HCT116 (cell line): Measurements from ENCODE around the gene RCSD1. TPM values are rescaled to one million over a fixed set of nuclear protein-coding genes. Genes with fewer than 3 reads are reported as not detected.

Experiments
- ATAC-seq: fragments of 200-7000 bp; cut with Tn5 transposase; 2 replicates; pipeline ENCODE4 v1.9.1; 2020; ENCODE audit warnings: mild to moderate bottlenecking, moderate library complexity
- BruUV-seq: library from RNA; stranded (reverse); fragments of 400-500 nt; replicated peaks from 2 replicates; lab custom pipeline; 2021; lab: Mats Ljungman, UMichigan
- CTCF ChIA-PET: fragments of 300-600 bp; sonication (Branson Sonifier 250); formaldehyde crosslinking; loops from one replicate; lab custom pipeline; 2021; ENCODE audit warnings: antibody characterized with exemption; lab: Charles Lee
- POLR2A ChIA-PET: fragments of 300-600, 350-600 bp; sonication (Branson Sonifier 250); formaldehyde crosslinking; loops from one replicate; lab custom pipeline; 2021; ENCODE audit warnings: antibody characterized with exemption; lab: Charles Lee
- RAD21 ChIA-PET, 2 experiments: fragments of 300-600 bp; sonication (Branson Sonifier 250); formaldehyde crosslinking; loops; one replicate each; lab custom pipeline; 2023; ENCODE audit warnings: low total read pairs in 2 of 2; ENCODE audit not compliant: uncharacterized antibody in 2 of 2, unreplicated experiment in 2 of 2, low non-redundant PET in 1 of 2; lab: Charles Lee
- DNase-seq: peaks from one replicate; pipeline ENCODE4 v3.0.0-alpha.2; 2010; ENCODE audit warnings: low read depth, low spot score
- H2AFZ ChIP-seq: fragments of 200-600 bp; shearing (Covaris generic), sonication (generic); 2 replicates; pipeline ENCODE4 v1.6.1; 2017; ENCODE audit warnings: low read depth, mixed run types, mixed read lengths, antibody characterized with exemption, low read length; ENCODE audit not compliant: poor library complexity, severe bottlenecking
- H3K27ac ChIP-seq: 2 replicates; pipeline ENCODE4 v1.5.1; 2012; ENCODE audit warnings: low read depth, low read length
- H3K27me3 ChIP-seq: fragments of 200-600 bp; sonication (generic); 2 replicates; pipeline ENCODE4 v1.6.1; 2016; ENCODE audit warnings: mixed run types, low read length, mixed read lengths; ENCODE audit not compliant: insufficient read depth
- H3K36me3 ChIP-seq, 2 experiments: fragments of 200-500 bp in 1 of 2; fragments of 200-600 bp in 1 of 2; sonication (Bioruptor generic) in 1 of 2; sonication (generic) in 1 of 2; 2 replicates each; pipeline versions ENCODE4 v1.5.1 to v1.6.1; 2014 to 2016; ENCODE audit warnings: low read length in 2 of 2, inconsistent platforms in 1 of 2, mixed read lengths in 1 of 2, mixed run types in 1 of 2; ENCODE audit not compliant: insufficient read depth in 2 of 2, control insufficient read depth in 1 of 2
- H3K4me1 ChIP-seq, 2 experiments: fragments of 200-600 bp in 1 of 2; sonication (generic) in 1 of 2; 2 replicates each; pipeline versions ENCODE4 v1.5.1 to v1.6.1; 2012 to 2017; ENCODE audit warnings: low read length in 2 of 2, inconsistent platforms in 1 of 2, mild to moderate bottlenecking in 1 of 2, mixed read lengths in 1 of 2, mixed run types in 1 of 2, moderate library complexity in 1 of 2; ENCODE audit not compliant: insufficient read depth in 2 of 2, control insufficient read depth in 1 of 2
- H3K4me2 ChIP-seq: fragments of 200-600 bp; sonication (generic); 2 replicates; pipeline ENCODE4 v1.6.1; 2017; ENCODE audit warnings: mixed run types, low read length, mixed read lengths
- H3K4me3 ChIP-seq, 2 experiments: fragments of 200-600 bp in 1 of 2; sonication (generic) in 1 of 2; replicated peaks in 1 of 2; 2 replicates each; pipeline ENCODE4 v1.5.1; 2011 to 2016; ENCODE audit warnings: low read length in 2 of 2, control low read depth in 1 of 2, low read depth in 1 of 2, mild to moderate bottlenecking in 1 of 2, mixed read lengths in 1 of 2, mixed run types in 1 of 2
- H3K79me2 ChIP-seq: fragments of 200-600 bp; sonication (generic); 2 replicates; pipeline ENCODE4 v1.6.1; 2017; ENCODE audit warnings: mild to moderate bottlenecking, mixed run types, low read length, moderate library complexity, mixed read lengths; ENCODE audit not compliant: insufficient read depth
- H3K9ac ChIP-seq: fragments of 200-600 bp; sonication (generic); 2 replicates; pipeline ENCODE4 v1.6.1; 2016; ENCODE audit warnings: low read length, mixed read lengths
- H3K9me2 ChIP-seq: fragments of 200-600 bp; sonication (generic), shearing (Covaris generic); 2 replicates; pipeline ENCODE4 v1.6.1; 2017; ENCODE audit warnings: mixed run types, mild to moderate bottlenecking, moderate library complexity; ENCODE audit not compliant: insufficient read depth
- H3K9me3 ChIP-seq, 2 experiments: fragments of 200-500 bp in 1 of 2; fragments of 200-600 bp in 1 of 2; sonication (Bioruptor generic) in 1 of 2; sonication (generic) in 1 of 2; 2 replicates each; pipeline ENCODE4 v1.6.1; 2014 to 2017; ENCODE audit warnings: low read length in 2 of 2, mixed read lengths in 2 of 2, inconsistent platforms in 1 of 2, low read depth in 1 of 2, mild to moderate bottlenecking in 1 of 2, mixed run types in 1 of 2, moderate library complexity in 1 of 2; ENCODE audit not compliant: control insufficient read depth in 1 of 2, insufficient read depth in 1 of 2
- H4K20me1 ChIP-seq: fragments of 200-600 bp; sonication (generic), shearing (Covaris generic); 2 replicates; pipeline ENCODE4 v1.6.1; 2017; ENCODE audit warnings: mixed run types, mild to moderate bottlenecking, moderate library complexity; ENCODE audit not compliant: insufficient read depth
- CBX3 ChIP-seq: IDR thresholded peaks from 2 replicates; pipeline ENCODE4 v1.6.1; 2012; ENCODE audit warnings: low read depth
- EGR1 ChIP-seq: IDR thresholded peaks from 2 replicates; pipeline ENCODE4 v1.6.1; 2012; ENCODE audit warnings: low read depth
- ELF1 ChIP-seq: IDR thresholded peaks from 2 replicates; pipeline ENCODE4 v1.6.1; 2012; ENCODE audit warnings: low read depth, borderline replicate concordance
- EZH2 ChIP-seq: fragments of 200-600 bp; sonication (generic); IDR thresholded peaks from 2 replicates; pipeline ENCODE4 v1.6.1; 2017; ENCODE audit warnings: antibody characterized with exemption, mixed run types
- EZH2phosphoT487 ChIP-seq: fragments of 200-600 bp; IDR thresholded peaks from 2 replicates; pipeline ENCODE4 v1.6.1; 2018; ENCODE audit warnings: antibody characterized with exemption, borderline replicate concordance
- JUND ChIP-seq: IDR thresholded peaks from 2 replicates; pipeline ENCODE4 v1.6.1; 2012
- POLR2AphosphoS5 ChIP-seq: IDR thresholded peaks from 2 replicates; pipeline ENCODE4 v1.6.1; 2011; ENCODE audit warnings: mild to moderate bottlenecking, low read depth, low read length, moderate library complexity
- SIN3A ChIP-seq: IDR thresholded peaks from 2 replicates; pipeline ENCODE4 v1.6.1; 2012; ENCODE audit warnings: low read depth
- SP1 ChIP-seq: IDR thresholded peaks from 2 replicates; pipeline ENCODE4 v1.6.1; 2012; ENCODE audit warnings: low read depth
- intact Hi-C: fragments of 100-400 bp; cut with micrococcal nuclease; formaldehyde crosslinking; loops from 2 replicates; pipeline ENCODE4 v1.10.0; 2022
- total RNA-seq: library from RNA; stranded (reverse); gene quantifications from one replicate; pipeline ENCODE4 v1.2.1, GENCODE V29; 2021; ENCODE audit not compliant: unreplicated experiment
- TF ChIP-seq, protein P1 (sequence below), 3 experiments: fragments of 200-600 bp in 1 of 3; sonication (generic) in 1 of 3; IDR thresholded peaks in 2 of 3; conservative IDR thresholded peaks in 1 of 3; 2 replicates each; pipeline ENCODE4 v1.5.1; 2012 to 2017; ENCODE audit warnings: low read depth in 2 of 3, low read length in 2 of 3, antibody characterized with exemption in 1 of 3, borderline replicate concordance in 1 of 3, control low read depth in 1 of 3, mild to moderate bottlenecking in 1 of 3, mixed read lengths in 1 of 3, mixed run types in 1 of 3, moderate library complexity in 1 of 3; ENCODE audit not compliant: insufficient read depth in 1 of 3

Gene RCSD1
- total RNA-seq, 1 experiment from 2014 or later = 0.15 TPM

DNA sequence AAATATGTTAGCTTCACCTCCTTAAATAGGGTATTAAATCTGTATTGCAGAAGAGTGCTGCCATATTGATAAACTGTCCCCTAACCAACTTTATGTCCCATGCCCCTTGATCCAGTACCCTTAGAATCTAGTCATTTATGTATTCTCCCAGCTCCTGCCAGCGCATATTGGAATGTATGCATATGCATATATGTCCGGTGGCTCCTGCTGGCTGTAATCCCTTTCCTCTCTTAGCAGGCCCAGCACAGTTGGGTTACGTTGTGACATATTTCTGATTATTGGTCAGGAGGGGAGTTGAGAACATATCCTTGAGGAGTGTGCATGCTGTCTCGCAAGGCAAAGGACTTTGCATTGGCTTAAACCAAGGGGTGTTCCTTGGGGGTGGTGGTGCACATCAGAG is 47.3 kb upstream of the RCSD1 start:
- ChIA-PET POLR2A (no interaction called here), CTCF (no interaction called here), RAD21 (no interaction called here)
- DNase-seq = no peak
- no TSS peak for BruUV-seq
- H3K4me2 ChIP-seq = no peak overlapping the region
- no peak overlapping the region for H3K4me3 ChIP-seq
- H3K27me3 ChIP-seq = no peaks in the 10 kb centered on the region
- no peaks in the 10 kb centered on the region for H3K4me1 ChIP-seq
- H3K9me3 ChIP-seq = no peaks in the 10 kb centered on the region
- no peak for TF ChIP-seq EZH2
- no peak for TF ChIP-seq EZH2phosphoT487
- TF ChIP-seq, protein P1, sequence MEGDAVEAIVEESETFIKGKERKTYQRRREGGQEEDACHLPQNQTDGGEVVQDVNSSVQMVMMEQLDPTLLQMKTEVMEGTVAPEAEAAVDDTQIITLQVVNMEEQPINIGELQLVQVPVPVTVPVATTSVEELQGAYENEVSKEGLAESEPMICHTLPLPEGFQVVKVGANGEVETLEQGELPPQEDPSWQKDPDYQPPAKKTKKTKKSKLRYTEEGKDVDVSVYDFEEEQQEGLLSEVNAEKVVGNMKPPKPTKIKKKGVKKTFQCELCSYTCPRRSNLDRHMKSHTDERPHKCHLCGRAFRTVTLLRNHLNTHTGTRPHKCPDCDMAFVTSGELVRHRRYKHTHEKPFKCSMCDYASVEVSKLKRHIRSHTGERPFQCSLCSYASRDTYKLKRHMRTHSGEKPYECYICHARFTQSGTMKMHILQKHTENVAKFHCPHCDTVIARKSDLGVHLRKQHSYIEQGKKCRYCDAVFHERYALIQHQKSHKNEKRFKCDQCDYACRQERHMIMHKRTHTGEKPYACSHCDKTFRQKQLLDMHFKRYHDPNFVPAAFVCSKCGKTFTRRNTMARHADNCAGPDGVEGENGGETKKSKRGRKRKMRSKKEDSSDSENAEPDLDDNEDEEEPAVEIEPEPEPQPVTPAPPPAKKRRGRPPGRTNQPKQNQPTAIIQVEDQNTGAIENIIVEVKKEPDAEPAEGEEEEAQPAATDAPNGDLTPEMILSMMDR (IDR thresholded peaks at IDR 0.05 in 2 of 3, conservative IDR thresholded peaks at IDR 0.05 in 1 of 3; ENCODE audit: borderline replicate concordance in 1 of 3, insufficient read depth in 1 of 3, low read depth in 2 of 3, low read length in 2 of 3) = no peak
- TF ChIP-seq, all 23 proteins: peak for 0
- no peaks in the 10 kb centered on the region for H3K36me3 ChIP-seq
- no peaks in the 10 kb centered on the region for H3K79me2 ChIP-seq
- ATAC-seq = no peak
- no peak overlapping the region for H3K9ac ChIP-seq
- no peak overlapping the region for H2AFZ ChIP-seq
- H3K27ac ChIP-seq = no peak overlapping the region
- intact Hi-C loops = no loop called here
- no peaks in the 10 kb centered on the region for H3K9me2 ChIP-seq
- H4K20me1 ChIP-seq = no peaks in the 10 kb centered on the region

- RAD21 ChIA-PET = no interaction called here
- TF ChIP-seq SP1 = no peak
- no peak for TF ChIP-seq JUND
- TF ChIP-seq SIN3A = no peak
- no peak for TF ChIP-seq ELF1
- TF ChIP-seq POLR2AphosphoS5 = no peak
- TF ChIP-seq CBX3 = no peak
- TF ChIP-seq EGR1 = no peak
- CTCF ChIA-PET = no interaction called here
- H3K4me3 ChIP-seq = no peak overlapping the region
- no peaks in the 10 kb centered on the region for H4K20me1 ChIP-seq
- DNase-seq (no peak), ATAC-seq (no peak)
- POLR2A ChIA-PET = no interaction called here
- intact Hi-C loops = no loop called here
- no peaks in the 10 kb centered on the region for H3K4me1 ChIP-seq
- H3K9ac ChIP-seq = no peak overlapping the region
- H2AFZ ChIP-seq = no peak overlapping the region
- no peaks in the 10 kb centered on the region for H3K79me2 ChIP-seq
- no peak overlapping the region for H3K4me2 ChIP-seq
- no peaks in the 10 kb centered on the region for H3K27me3 ChIP-seq
- H3K9me3 ChIP-seq = no peaks in the 10 kb centered on the region
- no TSS peak for BruUV-seq
- no peak overlapping the region for H3K27ac ChIP-seq
- H3K36me3 ChIP-seq = no peaks in the 10 kb centered on the region
- H3K9me2 ChIP-seq = no peaks in the 10 kb centered on the region
Observed at GRCh38 chr1:167584581-167584980, 45.5 kb upstream of the RCSD1 start.
